ENCODE data around the gene KAT6B. TPM values are rescaled to one million over a fixed set of nuclear protein-coding genes. Genes with fewer than 3 reads are reported as not detected.

Gene KAT6B
- polyA plus RNA-seq, 1 donor from 2014 or later, result 11.5 TPM

- Histone ChIP-seq H3K36me3 (ENCODE audit: insufficient read depth, low read length) (no peaks in the 10 kb centered on the region), H3K9ac (ENCODE audit: low read length) (no peak overlapping the region), H4K20me1 (ENCODE audit: insufficient read depth) (no peaks in the 10 kb centered on the region), H3K9me3 (ENCODE audit: low read length) (no peaks in the 10 kb centered on the region), H3K27me3 (ENCODE audit: insufficient read depth, low read depth, low read length) (no peaks in the 10 kb centered on the region), H3K4me2 (ENCODE audit: low read length) (no peak overlapping the region), H3F3A (ENCODE audit: insufficient read depth, low read length, poor library complexity, severe bottlenecking) (no peaks in the 10 kb centered on the region), H3K79me2 (replicated peaks; ENCODE audit: insufficient read depth, low read length) (peaks cover 33% of the 10 kb centered on the region), H3K27ac (ENCODE audit: low read length) (no peak overlapping the region), H3K4me3 (ENCODE audit: low read length) (no peak overlapping the region), H2AFZ (ENCODE audit: low read depth, low read length) (no peak overlapping the region), H3K9me2 (ENCODE audit: insufficient read depth, low read length) (no peaks in the 10 kb centered on the region)
- TF ChIP-seq MXI1 (conservative IDR thresholded peaks at IDR 0.05; ENCODE audit: poor library complexity, severe bottlenecking) (no peak), EZH2 (IDR thresholded peaks at IDR 0.05; ENCODE audit: borderline replicate concordance, insufficient read depth, low read length, poor library complexity, severe bottlenecking) (no peak), EP300 (conservative IDR thresholded peaks at IDR 0.05; ENCODE audit: poor library complexity, severe bottlenecking) (no peak), REST (IDR thresholded peaks at IDR 0.05; ENCODE audit: borderline replicate concordance) (no peak), POLR2AphosphoS5 (IDR thresholded peaks at IDR 0.05) (no peak)
Measured at GRCh38 chr10:74882831-74883230, 56.4 kb downstream of the KAT6B start.

DNA sequence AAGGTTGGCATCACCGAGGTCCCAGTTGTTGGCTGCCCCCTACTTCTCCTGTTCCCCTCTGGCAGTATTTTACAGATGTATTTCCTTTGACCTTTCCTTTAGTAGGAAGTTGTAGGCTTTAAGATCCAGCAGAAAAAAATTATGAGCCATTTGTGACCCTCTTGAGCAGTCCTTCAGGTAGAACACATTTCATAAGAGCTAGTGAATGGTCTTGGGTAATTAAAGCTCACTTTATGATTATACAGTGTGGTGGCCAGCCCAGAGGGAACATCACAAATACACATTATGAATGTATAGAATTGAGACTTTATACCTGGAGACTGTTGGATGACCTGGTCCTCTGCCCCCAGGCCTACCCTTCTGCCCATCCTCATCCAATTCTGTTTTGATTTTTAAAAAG lies 57.0 kb downstream of the KAT6B start:
- H3K79me2 ChIP-seq (replicated peaks; ENCODE audit: insufficient read depth, low read length), result peaks cover 33% of the 10 kb centered on the region
- H3K27ac ChIP-seq (ENCODE audit: low read length), result no peak overlapping the region

GRCh38 chr10:74887614-74888284 lies 61.3 kb downstream of the KAT6B start:
- H3K27ac ChIP-seq (ENCODE audit: low read length), result no peak overlapping the region
- no peaks in the 10 kb centered on the region for H3K9me2 ChIP-seq (ENCODE audit: insufficient read depth, low read length)
- TF ChIP-seq REST (IDR thresholded peaks at IDR 0.05; ENCODE audit: borderline replicate concordance), result no peak
- TF ChIP-seq EP300 (conservative IDR thresholded peaks at IDR 0.05; ENCODE audit: poor library complexity, severe bottlenecking), result no peak
- no peak for TF ChIP-seq SMC3 (conservative IDR thresholded peaks at IDR 0.05; ENCODE audit: poor library complexity)
- no peak for TF ChIP-seq POLR2AphosphoS5 (IDR thresholded peaks at IDR 0.05)
- TF ChIP-seq MXI1 (conservative IDR thresholded peaks at IDR 0.05; ENCODE audit: poor library complexity, severe bottlenecking), result no peak
- TF ChIP-seq, protein P1, sequence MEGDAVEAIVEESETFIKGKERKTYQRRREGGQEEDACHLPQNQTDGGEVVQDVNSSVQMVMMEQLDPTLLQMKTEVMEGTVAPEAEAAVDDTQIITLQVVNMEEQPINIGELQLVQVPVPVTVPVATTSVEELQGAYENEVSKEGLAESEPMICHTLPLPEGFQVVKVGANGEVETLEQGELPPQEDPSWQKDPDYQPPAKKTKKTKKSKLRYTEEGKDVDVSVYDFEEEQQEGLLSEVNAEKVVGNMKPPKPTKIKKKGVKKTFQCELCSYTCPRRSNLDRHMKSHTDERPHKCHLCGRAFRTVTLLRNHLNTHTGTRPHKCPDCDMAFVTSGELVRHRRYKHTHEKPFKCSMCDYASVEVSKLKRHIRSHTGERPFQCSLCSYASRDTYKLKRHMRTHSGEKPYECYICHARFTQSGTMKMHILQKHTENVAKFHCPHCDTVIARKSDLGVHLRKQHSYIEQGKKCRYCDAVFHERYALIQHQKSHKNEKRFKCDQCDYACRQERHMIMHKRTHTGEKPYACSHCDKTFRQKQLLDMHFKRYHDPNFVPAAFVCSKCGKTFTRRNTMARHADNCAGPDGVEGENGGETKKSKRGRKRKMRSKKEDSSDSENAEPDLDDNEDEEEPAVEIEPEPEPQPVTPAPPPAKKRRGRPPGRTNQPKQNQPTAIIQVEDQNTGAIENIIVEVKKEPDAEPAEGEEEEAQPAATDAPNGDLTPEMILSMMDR (IDR thresholded peaks at IDR 0.05; ENCODE audit: poor library complexity, severe bottlenecking), result no peak
- TF ChIP-seq EZH2 (IDR thresholded peaks at IDR 0.05; ENCODE audit: borderline replicate concordance, insufficient read depth, low read length, poor library complexity, severe bottlenecking), result no peak
- TF ChIP-seq TAF1 (IDR thresholded peaks at IDR 0.05; ENCODE audit: low read depth), result no peak
- TF ChIP-seq RAD21 (conservative IDR thresholded peaks at IDR 0.05), result no peak

More for the DNA sequence above, 57.0 kb downstream of the KAT6B start:
- Histone ChIP-seq H3K4me2 (ENCODE audit: low read length) (no peak overlapping the region), H3K4me3 (ENCODE audit: low read length) (no peak overlapping the region), H4K20me1 (ENCODE audit: insufficient read depth) (no peaks in the 10 kb centered on the region), H3K9me3 (ENCODE audit: low read length) (no peaks in the 10 kb centered on the region), H2AFZ (ENCODE audit: low read depth, low read length) (no peak overlapping the region), H3K27me3 (ENCODE audit: insufficient read depth, low read depth, low read length) (no peaks in the 10 kb centered on the region), H3F3A (ENCODE audit: insufficient read depth, low read length, poor library complexity, severe bottlenecking) (no peaks in the 10 kb centered on the region), H3K9ac (ENCODE audit: low read length) (no peak overlapping the region), H3K9me2 (ENCODE audit: insufficient read depth, low read length) (no peaks in the 10 kb centered on the region), H3K36me3 (ENCODE audit: insufficient read depth, low read length) (no peaks in the 10 kb centered on the region)
- no peak for TF ChIP-seq EP300 (conservative IDR thresholded peaks at IDR 0.05; ENCODE audit: poor library complexity, severe bottlenecking)

More at GRCh38 chr10:74887614-74888284, 61.3 kb downstream of the KAT6B start:
- Histone ChIP-seq H3K79me2 (replicated peaks; ENCODE audit: insufficient read depth, low read length) (peaks cover 35% of the 10 kb centered on the region), H3K27me3 (ENCODE audit: insufficient read depth, low read depth, low read length) (no peaks in the 10 kb centered on the region), H3K4me3 (ENCODE audit: low read length) (no peak overlapping the region), H3K9me3 (ENCODE audit: low read length) (no peaks in the 10 kb centered on the region), H2AFZ (ENCODE audit: low read depth, low read length) (no peak overlapping the region), H3K36me3 (ENCODE audit: insufficient read depth, low read length) (no peaks in the 10 kb centered on the region), H3K4me2 (ENCODE audit: low read length) (no peak overlapping the region), H3K9ac (ENCODE audit: low read length) (no peak overlapping the region), H3F3A (ENCODE audit: insufficient read depth, low read length, poor library complexity, severe bottlenecking) (no peaks in the 10 kb centered on the region), H4K20me1 (ENCODE audit: insufficient read depth) (no peaks in the 10 kb centered on the region)
